Left ventricle myocardium inferior (tissue), 1 donor: Measurements from ENCODE around the gene CEPT1. TPM values are rescaled to one million over a fixed set of nuclear protein-coding genes. Genes with fewer than 3 reads are reported as not detected.

ENCODE experiments used
- DNase-seq: peaks from one replicate; pipeline ENCODE4 v3.0.0-alpha.2; 2020
- H3K27ac ChIP-seq: fragments of 200-600 bp; replicated peaks from 2 replicates; pipeline ENCODE4 v1.8.0; 2021
- H3K27me3 ChIP-seq: fragments of 200-600 bp; 2 replicates; pipeline ENCODE4 v1.8.0; 2021; ENCODE audit warnings: low read depth
- H3K36me3 ChIP-seq: fragments of 200-600 bp; 2 replicates; pipeline ENCODE4 v1.8.0; 2021
- H3K4me1 ChIP-seq: fragments of 200-600 bp; 2 replicates; pipeline ENCODE4 v1.8.0; 2021
- H3K4me3 ChIP-seq: fragments of 200-600 bp; 2 replicates; pipeline ENCODE4 v1.8.0; 2021; ENCODE audit warnings: mild to moderate bottlenecking, moderate library complexity
- H3K9me3 ChIP-seq: fragments of 200-600 bp; replicated peaks from 2 replicates; pipeline ENCODE4 v1.8.0; 2021
- CTCF ChIP-seq: fragments of 200-600 bp; IDR thresholded peaks from 2 replicates; pipeline ENCODE4 v1.8.0; 2021; ENCODE audit warnings: antibody characterized with exemption, mild to moderate bottlenecking, borderline replicate concordance
- intact Hi-C: fragments of 100-400 bp; cut with micrococcal nuclease; formaldehyde crosslinking; loops from one replicate; pipeline ENCODE4 v1.11.0; 2022
- total RNA-seq: library from RNA; stranded (reverse); fragmentation: NEBNext Ultra II Directional; extraction: Animal tissue kit (Norgen Biotek cat#: 25700); gene quantifications from one replicate; pipeline ENCODE4 v1.2.1, GENCODE V29; 2021
- donor health status: DM: no; HTN: yes; CAD: no; lungs with severe emphysema.

Gene CEPT1
- total RNA-seq, 1 donor from 2014 or later, result 14.0 TPM

DNA sequence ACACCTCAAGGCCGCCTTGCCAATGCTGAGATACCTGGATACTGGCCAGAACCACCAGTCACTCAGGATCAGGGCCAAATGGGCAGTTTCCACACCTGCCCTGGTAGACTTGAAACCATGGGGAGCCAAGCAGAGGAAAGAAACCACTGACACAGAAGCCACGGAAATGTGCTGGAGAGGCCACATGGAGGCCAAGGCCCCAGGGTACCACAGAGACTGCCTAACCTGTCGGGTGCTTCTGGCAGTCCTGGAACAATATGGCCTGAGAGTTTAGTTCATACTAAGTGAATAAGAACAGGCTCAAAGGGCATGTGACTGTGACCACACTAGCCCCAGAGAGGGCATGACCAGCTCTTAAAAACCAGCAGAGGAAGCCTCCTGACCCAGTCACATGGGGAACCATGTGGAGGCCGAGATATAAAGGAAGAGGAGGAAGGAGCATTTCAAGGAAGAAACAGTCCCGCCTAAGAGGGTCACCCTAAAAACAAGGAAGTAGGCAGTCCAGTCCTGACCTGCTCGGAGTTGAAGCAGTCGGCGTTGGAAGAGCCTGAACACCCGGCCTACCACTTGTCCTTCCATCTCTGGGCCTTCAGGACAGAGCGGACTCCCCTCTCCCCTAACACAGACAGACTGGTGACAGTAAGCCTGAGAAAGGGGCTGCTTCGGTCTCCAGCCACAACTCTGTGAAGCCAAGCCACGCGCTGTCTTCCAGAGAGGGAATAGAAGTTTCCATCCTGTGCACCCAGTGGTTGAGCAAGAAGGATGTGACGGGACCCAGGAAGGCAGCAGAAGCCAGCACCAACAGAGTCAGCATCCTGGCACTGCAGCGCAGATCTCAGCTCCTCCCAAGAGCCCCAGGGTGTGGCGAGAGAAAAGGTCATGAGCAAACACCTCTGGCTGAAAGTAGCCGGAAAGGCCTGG is 60.1 kb downstream of the CEPT1 start, which contains the start of gene DENND2D:
Gene DENND2D (minus strand): TSS at position 766 of the 921 bp plus-strand sequence. CDS start 187 bp downstream, at position 579.
- DNase-seq, result peak; percentile 32
- Histone ChIP-seq H3K36me3 (no peaks in the 10 kb centered on the region), H3K4me3 (peak within 1 kb of the TSS; percentile 29), H3K4me1 (peaks cover 17% of the 10 kb centered on the region), H3K9me3 (no peaks in the 10 kb centered on the region), H3K27me3 (peaks cover 25% of the 10 kb centered on the region), H3K27ac (peak within 1 kb of the TSS; percentile 46)
- no peak for TF ChIP-seq CTCF
- intact Hi-C loops, result no loop called here

DNA sequence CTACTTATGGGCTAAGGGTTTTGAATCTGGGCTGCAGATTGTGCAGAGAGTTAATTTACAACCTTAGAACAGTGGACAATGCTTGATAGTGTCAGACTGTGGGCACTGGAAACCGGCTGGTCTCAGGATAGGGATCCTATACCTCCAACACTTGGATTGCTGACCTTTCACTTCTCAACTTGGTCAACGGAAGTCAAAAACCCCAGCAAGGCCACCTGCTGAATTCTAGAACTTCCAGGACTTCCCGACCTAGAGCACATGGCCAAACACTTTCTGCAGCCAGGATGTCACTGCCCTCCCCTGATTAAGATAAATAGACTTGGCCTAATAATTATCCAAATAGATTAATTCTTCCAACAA is 60.8 kb downstream of the CEPT1 start:
- H3K27me3 ChIP-seq, result peaks cover 31% of the 10 kb centered on the region
- H3K4me3 ChIP-seq, result peak overlapping the region; percentile 29
- no peaks in the 10 kb centered on the region for H3K9me3 ChIP-seq
- H3K4me1 ChIP-seq, result peaks cover 20% of the 10 kb centered on the region
- intact Hi-C loops, result no loop called here
- TF ChIP-seq CTCF, result no peak
- peak overlapping the region; percentile 46 for H3K27ac ChIP-seq
- no peak for DNase-seq
- no peaks in the 10 kb centered on the region for H3K36me3 ChIP-seq

GRCh38 chr1:111201275-111202090 is 61.5 kb downstream of the CEPT1 start:
- no peak for DNase-seq
- TF ChIP-seq CTCF, result no peak
- H3K36me3 ChIP-seq, result no peaks in the 10 kb centered on the region
- H3K27me3 ChIP-seq, result peaks cover 38% of the 10 kb centered on the region
- no peak overlapping the region for H3K4me3 ChIP-seq
- H3K9me3 ChIP-seq, result no peaks in the 10 kb centered on the region
- H3K4me1 ChIP-seq, result peaks cover 20% of the 10 kb centered on the region
- intact Hi-C loops, result no loop called here
- H3K27ac ChIP-seq, result no peak overlapping the region

GRCh38 chr1:111202366-111202706 is 62.3 kb downstream of the CEPT1 start:
- Histone ChIP-seq H3K27ac (no peak overlapping the region), H3K36me3 (no peaks in the 10 kb centered on the region), H3K9me3 (no peaks in the 10 kb centered on the region), H3K4me3 (no peak overlapping the region), H3K27me3 (peaks cover 44% of the 10 kb centered on the region), H3K4me1 (peaks cover 20% of the 10 kb centered on the region)
- intact Hi-C loops, result no loop called here
- DNase-seq, result no peak
- TF ChIP-seq CTCF, result no peak

GRCh38 chr1:111202707-111203623 is 62.9 kb downstream of the CEPT1 start:
- intact Hi-C loops, result no loop called here

More at GRCh38 chr1:111202707-111203623, 62.9 kb downstream of the CEPT1 start:
- Histone ChIP-seq H3K36me3 (no peaks in the 10 kb centered on the region), H3K9me3 (no peaks in the 10 kb centered on the region), H3K4me1 (peaks cover 20% of the 10 kb centered on the region), H3K27ac (no peak overlapping the region), H3K4me3 (peak overlapping the region; percentile 77), H3K27me3 (peaks cover 44% of the 10 kb centered on the region)
- TF ChIP-seq CTCF, result no peak
- DNase-seq, result no peak
